GM21717 (cell line): Measurements from ENCODE around the gene IST1.
"Not testable (repeated sequence)": the region's sequence is repeated elsewhere in the genome, so short reads cannot be mapped to it uniquely, and the experiment has no call there.

Experiments used
- ATAC-seq: cut with Tn5 transposase; IDR thresholded peaks from one replicate; pipeline ENCODE4 v1.9.1; 2021; ENCODE audit warnings: mild to moderate bottlenecking, moderate library complexity; ENCODE audit not compliant: unreplicated experiment

The IST1 gene

GRCh38 chr16:71894921-71895678, at the start of gene IST1:
TSS of gene IST1 (plus strand) at chr16:71895531. CDS start at chr16:71915641, 20,110 bp downstream.
- peak; percentile 76 for ATAC-seq

- peak; percentile 60 for ATAC-seq
Observed at GRCh38 chr16:71845639-71846430, 49.5 kb upstream of the IST1 start, which contains the start of gene ATXN1L. TSS of gene ATXN1L (plus strand) at chr16:71845976. CDS start at chr16:71849741, 3,765 bp downstream.

- ATAC-seq: peak; percentile 14
Observed at GRCh38 chr16:71846431-71846830, 48.9 kb upstream of the IST1 start.

GRCh38 chr16:71847096-71847495, 48.2 kb upstream of the IST1 start:
- ATAC-seq: no peak

- no peak for ATAC-seq
Observed at GRCh38 chr16:71848622-71849021, 46.7 kb upstream of the IST1 start.

- ATAC-seq: no peak
Observed at GRCh38 chr16:71851746-71852145, 43.6 kb upstream of the IST1 start.

GRCh38 chr16:71852158-71852557, 43.2 kb upstream of the IST1 start:
- ATAC-seq: no peak

GRCh38 chr16:71852561-71852960, 42.8 kb upstream of the IST1 start:
- ATAC-seq: no peak

- ATAC-seq: peak; percentile 53
Observed at GRCh38 chr16:71853413-71853812, 41.9 kb upstream of the IST1 start.

GRCh38 chr16:71854369-71854948, 40.9 kb upstream of the IST1 start:
- no peak for ATAC-seq

GRCh38 chr16:71855937-71856662, 39.2 kb upstream of the IST1 start:
- no peak for ATAC-seq

- ATAC-seq: no peak
Observed at GRCh38 chr16:71859762-71860521, 35.4 kb upstream of the IST1 start.

GRCh38 chr16:71863995-71864394, 31.3 kb upstream of the IST1 start:
- ATAC-seq: no peak

- ATAC-seq: no peak
Observed at GRCh38 chr16:71865173-71865863, 30.0 kb upstream of the IST1 start.

GRCh38 chr16:71867175-71867574, 28.2 kb upstream of the IST1 start:
- ATAC-seq: not testable (repeated sequence)

- no peak for ATAC-seq
Observed at GRCh38 chr16:71867939-71868338, 27.4 kb upstream of the IST1 start.

- ATAC-seq: no peak
Observed at GRCh38 chr16:71869089-71869488, 26.2 kb upstream of the IST1 start.

GRCh38 chr16:71870818-71871217, 24.5 kb upstream of the IST1 start:
- ATAC-seq: no peak

GRCh38 chr16:71873199-71873598, 22.1 kb upstream of the IST1 start:
- ATAC-seq: no peak

- ATAC-seq: no peak
Observed at GRCh38 chr16:71878911-71879310, 16.4 kb upstream of the IST1 start.
